Large intestine (tissue), 3 donors: Measurements from ENCODE around the gene MOV10. TPM values are rescaled to one million over a fixed set of nuclear protein-coding genes. Genes with fewer than 3 reads are reported as not detected.
"Not testable (repeated sequence)": the region's sequence is repeated elsewhere in the genome, so short reads cannot be mapped to it uniquely, and the experiment has no call there.

Experiments
- DNase-seq, 2 donors: peaks; one replicate each; pipeline versions ENCODE4 v3.0.0 to v3.0.0-alpha.2; 2013
- H3K27ac ChIP-seq: one replicate; pipeline ENCODE4 v1.5.1; 2013; ENCODE audit warnings: low read length
- H3K27me3 ChIP-seq: 2 replicates; pipeline ENCODE4 v1.6.1; 2013; ENCODE audit warnings: low read length; ENCODE audit not compliant: control insufficient read depth, insufficient read depth
- H3K36me3 ChIP-seq: 2 replicates; pipeline ENCODE4 v1.6.1; 2013; ENCODE audit warnings: low read length; ENCODE audit not compliant: control insufficient read depth, insufficient read depth
- H3K4me1 ChIP-seq: one replicate; pipeline ENCODE4 v1.6.1; 2013; ENCODE audit warnings: low read length; ENCODE audit not compliant: control insufficient read depth, insufficient read depth
- H3K4me3 ChIP-seq: one replicate; pipeline ENCODE4 v1.5.1; 2013; ENCODE audit warnings: low read length
- H3K9me3 ChIP-seq: one replicate; pipeline ENCODE4 v1.6.1; 2013; ENCODE audit warnings: mild to moderate bottlenecking, low read depth, low read length, moderate library complexity; ENCODE audit not compliant: control insufficient read depth
- WGBS: methylation state at CpG from one replicate; pipeline ENCODE4 v1.1.5; 2013; ENCODE audit warnings: low lambda C conversion rate; ENCODE audit not compliant: insufficient coverage; 5-methylcytosine and 5-hydroxymethylcytosine counted together
- polyA plus RNA-seq: library from polyadenylated mRNA; unstranded; fragments of 120-200 nt; gene quantifications from one replicate; pipeline ENCODE4 v1.2.1, GENCODE V29; 2013

The MOV10 gene
- polyA plus RNA-seq, 1 donor = 141 TPM

GRCh38 chr1:112721294-112721693, 46.8 kb downstream of the MOV10 start:
- H3K36me3 ChIP-seq, H3K27ac ChIP-seq, H3K9me3 ChIP-seq, H3K4me3 ChIP-seq, H3K27me3 ChIP-seq, DNase-seq: not testable (repeated sequence)
- 100% methylated on average over 1 of the region's 2 CpGs for WGBS
- peaks cover 12% of the 10 kb centered on the region for H3K4me1 ChIP-seq

- peaks cover 12% of the 10 kb centered on the region for H3K4me1 ChIP-seq
- H3K36me3 ChIP-seq = no peaks in the 10 kb centered on the region
- no peak overlapping the region for H3K4me3 ChIP-seq
- H3K9me3 ChIP-seq = no peaks in the 10 kb centered on the region
- WGBS = no CpG with 5 or more reads among the region's 10 CpGs
- peaks cover 9% of the 10 kb centered on the region for H3K27me3 ChIP-seq
- H3K27ac ChIP-seq = no peak overlapping the region
- DNase-seq = no peak
Measured at GRCh38 chr1:112721966-112722524, 47.6 kb downstream of the MOV10 start.

DNA sequence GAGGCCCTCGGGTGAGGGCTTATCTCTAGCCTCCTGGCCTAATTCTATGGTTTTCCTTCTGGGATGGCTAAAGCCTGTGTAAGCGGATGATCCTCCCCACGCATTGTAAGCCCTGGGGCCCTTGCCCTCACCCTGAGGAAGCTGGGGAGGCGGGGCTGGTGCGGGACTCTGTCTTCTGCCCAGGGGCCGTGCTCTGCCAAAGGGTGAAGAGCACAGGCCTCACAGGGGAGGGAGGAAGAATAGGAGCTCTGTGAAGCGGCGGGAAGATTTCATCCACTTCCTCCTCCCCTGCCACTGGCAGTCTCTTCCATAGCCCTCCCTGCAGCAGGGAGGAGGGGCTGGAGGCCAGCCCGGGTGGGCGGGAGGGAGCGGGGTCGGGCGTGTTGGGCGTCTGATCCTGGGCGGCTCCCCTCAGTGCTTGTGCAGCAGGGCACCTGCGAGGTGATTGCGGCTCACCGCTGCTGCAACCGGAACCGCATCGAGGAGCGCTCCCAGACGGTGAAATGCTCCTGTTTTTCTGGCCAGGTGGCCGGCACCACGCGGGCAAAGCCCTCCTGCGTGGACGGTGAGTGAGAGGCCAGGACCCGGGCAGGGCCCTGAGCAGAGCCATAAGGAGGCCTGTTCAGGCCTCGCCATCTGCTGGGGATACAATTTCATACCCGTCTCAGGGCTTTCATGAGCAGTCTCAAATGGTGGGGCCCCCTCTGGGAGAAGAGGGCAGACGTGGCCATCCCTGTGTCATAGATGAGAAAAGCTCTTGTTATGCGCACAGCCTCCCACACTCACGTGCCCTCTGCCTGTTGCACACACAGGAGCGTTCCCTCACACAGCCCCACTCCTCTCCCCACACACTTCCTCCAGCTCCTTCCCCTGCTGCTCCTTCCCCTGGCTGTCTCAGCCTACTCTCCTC, 48.4 kb downstream of the MOV10 start:
- H3K36me3 ChIP-seq = no peaks in the 10 kb centered on the region
- no peaks in the 10 kb centered on the region for H3K9me3 ChIP-seq
- WGBS = 63% methylated on average over 2 of the region's 35 CpGs
- H3K4me1 ChIP-seq = peaks cover 12% of the 10 kb centered on the region
- H3K4me3 ChIP-seq = peak overlapping the region; percentile 22
- DNase-seq = peak in 1 of 2 donors; percentile 66
- peaks cover 9% of the 10 kb centered on the region for H3K27me3 ChIP-seq
- H3K27ac ChIP-seq = no peak overlapping the region

DNA sequence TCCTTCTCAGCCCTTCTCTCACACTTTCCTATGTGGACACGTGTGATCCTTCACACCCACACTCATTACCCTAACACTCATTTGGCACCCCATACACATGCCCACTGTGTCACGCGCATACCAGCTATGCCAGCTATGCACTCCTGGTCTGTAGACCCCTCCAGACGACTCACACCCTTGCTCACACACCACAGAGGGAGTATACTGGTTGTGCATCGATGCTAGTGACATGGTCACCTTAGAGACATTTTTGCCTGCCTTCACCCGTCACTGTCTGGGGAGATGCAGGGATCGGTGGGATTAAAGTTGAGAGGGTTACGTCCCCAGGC, 49.0 kb downstream of the MOV10 start:
- no peak overlapping the region for H3K4me3 ChIP-seq
- DNase-seq = no peak
- H3K9me3 ChIP-seq = no peaks in the 10 kb centered on the region
- H3K27me3 ChIP-seq = peaks cover 6% of the 10 kb centered on the region
- peaks cover 12% of the 10 kb centered on the region for H3K4me1 ChIP-seq
- H3K27ac ChIP-seq = no peak overlapping the region
- H3K36me3 ChIP-seq = no peaks in the 10 kb centered on the region
- WGBS = no CpG with 5 or more reads among the region's 8 CpGs

DNA sequence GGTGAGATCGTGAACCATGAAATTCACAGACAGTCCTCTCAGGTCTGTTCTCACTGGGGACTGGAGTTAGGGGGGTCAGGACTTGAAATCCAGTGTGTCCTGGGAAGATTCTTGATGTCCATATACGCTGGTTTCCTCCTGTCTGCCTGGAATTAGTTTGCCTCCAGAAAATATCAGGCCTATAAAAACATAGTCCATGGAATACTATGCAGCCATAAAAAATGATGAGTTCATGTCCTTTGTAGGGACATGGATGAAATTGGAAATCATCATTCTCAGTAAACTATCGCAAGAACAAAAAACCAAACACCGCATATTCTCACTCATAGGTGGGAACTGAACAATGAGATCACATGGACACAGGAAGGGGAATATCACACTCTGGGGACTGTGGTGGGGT, 49.8 kb downstream of the MOV10 start:
- no CpG with 5 or more reads among the region's 4 CpGs for WGBS
- H3K36me3 ChIP-seq, H3K27me3 ChIP-seq, H3K4me3 ChIP-seq, H3K9me3 ChIP-seq, DNase-seq, H3K27ac ChIP-seq: not testable (repeated sequence)
- peaks cover 12% of the 10 kb centered on the region for H3K4me1 ChIP-seq

- WGBS = no CpG with 5 or more reads among the region's 2 CpGs
- no peaks in the 10 kb centered on the region for H3K27me3 ChIP-seq
- DNase-seq = no peak
- H3K36me3 ChIP-seq = no peaks in the 10 kb centered on the region
- no peaks in the 10 kb centered on the region for H3K9me3 ChIP-seq
- H3K27ac ChIP-seq = no peak overlapping the region
- no peak overlapping the region for H3K4me3 ChIP-seq
- H3K4me1 ChIP-seq = peaks cover 5% of the 10 kb centered on the region
Measured at GRCh38 chr1:112727716-112728115, 53.3 kb downstream of the MOV10 start.

- DNase-seq, H3K27ac ChIP-seq, H3K4me1 ChIP-seq, H3K4me3 ChIP-seq, H3K27me3 ChIP-seq, H3K36me3 ChIP-seq, H3K9me3 ChIP-seq: not testable (repeated sequence)
- no CpG with 5 or more reads among the region's 33 CpGs for WGBS
Measured at GRCh38 chr1:112728306-112728971, 54.0 kb downstream of the MOV10 start.

- no CpG with 5 or more reads among the region's 3 CpGs for WGBS
- H3K27me3 ChIP-seq, H3K4me3 ChIP-seq, H3K27ac ChIP-seq, H3K36me3 ChIP-seq, DNase-seq, H3K9me3 ChIP-seq, H3K4me1 ChIP-seq: not testable (repeated sequence)
Measured at GRCh38 chr1:112729011-112729410, 54.6 kb downstream of the MOV10 start.

DNA sequence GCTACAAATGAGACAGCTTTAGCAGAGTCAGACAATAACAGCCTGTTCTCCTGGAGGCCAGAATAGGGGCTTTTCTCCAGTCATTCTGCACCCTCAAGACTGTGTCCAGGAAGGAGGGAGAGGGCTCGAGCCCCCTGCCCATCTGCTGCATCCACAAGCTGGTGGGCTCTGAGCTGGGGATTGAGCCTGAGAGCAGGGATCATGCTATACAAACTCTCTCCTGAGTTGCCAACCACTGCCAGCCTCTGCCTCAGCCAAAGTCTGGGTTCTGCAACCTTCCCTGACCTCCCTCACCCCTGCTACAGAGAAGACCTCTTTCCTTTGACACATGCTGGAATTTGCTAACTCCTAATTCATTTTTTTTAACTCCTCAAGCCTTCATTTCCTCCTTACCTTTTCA, 55.5 kb downstream of the MOV10 start:
- no peak overlapping the region for H3K4me3 ChIP-seq
- H3K27ac ChIP-seq = no peak overlapping the region
- H3K36me3 ChIP-seq = no peaks in the 10 kb centered on the region
- H3K27me3 ChIP-seq = peaks cover 3% of the 10 kb centered on the region
- no CpG with 5 or more reads among the region's 1 CpG for WGBS
- H3K9me3 ChIP-seq = no peaks in the 10 kb centered on the region
- no peak for DNase-seq
- H3K4me1 ChIP-seq = no peaks in the 10 kb centered on the region

- DNase-seq = no peak
- H3K4me3 ChIP-seq = no peak overlapping the region
- no peaks in the 10 kb centered on the region for H3K9me3 ChIP-seq
- H3K4me1 ChIP-seq = no peaks in the 10 kb centered on the region
- H3K36me3 ChIP-seq = no peaks in the 10 kb centered on the region
- peaks cover 3% of the 10 kb centered on the region for H3K27me3 ChIP-seq
- H3K27ac ChIP-seq = no peak overlapping the region
- WGBS = no CpG with 5 or more reads among the region's 1 CpG
Measured at GRCh38 chr1:112731451-112731850, 57.0 kb downstream of the MOV10 start.
